ENCODE data around the gene SLC6A11.

SLC6A11 gene

DNA sequence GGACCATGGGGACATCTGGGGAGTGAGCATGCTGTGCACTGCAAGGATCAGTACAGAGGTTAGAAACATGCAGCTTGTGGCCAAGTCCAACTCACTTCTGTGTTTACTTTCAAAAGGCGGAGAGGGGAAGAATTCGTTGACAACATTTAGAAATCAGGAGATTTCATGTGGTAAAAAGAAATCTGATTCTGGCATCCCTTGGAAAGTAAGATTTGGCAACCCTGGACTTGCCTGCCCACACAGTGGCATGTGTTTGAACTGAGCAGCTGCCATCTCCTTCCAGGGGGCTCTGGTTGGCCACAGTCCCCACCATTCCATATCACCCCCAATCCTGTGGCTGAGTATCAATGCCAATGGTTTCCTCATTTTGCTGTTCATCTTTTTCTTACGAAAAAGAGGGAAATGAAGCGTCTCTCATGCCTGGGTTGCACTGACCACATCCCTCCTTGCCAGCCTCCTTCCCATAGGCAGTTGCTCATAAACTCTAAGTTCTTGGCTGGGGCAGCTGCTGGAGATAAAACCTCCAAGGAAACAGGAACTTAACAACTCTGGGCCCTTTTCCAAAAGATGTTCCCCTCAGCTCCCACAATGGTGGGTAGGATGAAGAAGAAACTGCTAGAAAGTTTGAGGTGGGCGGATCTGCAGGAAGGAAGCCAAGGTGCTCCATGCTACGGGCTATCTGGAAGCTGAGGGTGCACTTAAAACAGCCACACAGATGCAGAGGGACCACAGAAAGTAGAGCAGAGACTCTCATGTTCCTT lies 29.2 kb downstream of the SLC6A11 start:
- no peak for DNase-seq

DNA sequence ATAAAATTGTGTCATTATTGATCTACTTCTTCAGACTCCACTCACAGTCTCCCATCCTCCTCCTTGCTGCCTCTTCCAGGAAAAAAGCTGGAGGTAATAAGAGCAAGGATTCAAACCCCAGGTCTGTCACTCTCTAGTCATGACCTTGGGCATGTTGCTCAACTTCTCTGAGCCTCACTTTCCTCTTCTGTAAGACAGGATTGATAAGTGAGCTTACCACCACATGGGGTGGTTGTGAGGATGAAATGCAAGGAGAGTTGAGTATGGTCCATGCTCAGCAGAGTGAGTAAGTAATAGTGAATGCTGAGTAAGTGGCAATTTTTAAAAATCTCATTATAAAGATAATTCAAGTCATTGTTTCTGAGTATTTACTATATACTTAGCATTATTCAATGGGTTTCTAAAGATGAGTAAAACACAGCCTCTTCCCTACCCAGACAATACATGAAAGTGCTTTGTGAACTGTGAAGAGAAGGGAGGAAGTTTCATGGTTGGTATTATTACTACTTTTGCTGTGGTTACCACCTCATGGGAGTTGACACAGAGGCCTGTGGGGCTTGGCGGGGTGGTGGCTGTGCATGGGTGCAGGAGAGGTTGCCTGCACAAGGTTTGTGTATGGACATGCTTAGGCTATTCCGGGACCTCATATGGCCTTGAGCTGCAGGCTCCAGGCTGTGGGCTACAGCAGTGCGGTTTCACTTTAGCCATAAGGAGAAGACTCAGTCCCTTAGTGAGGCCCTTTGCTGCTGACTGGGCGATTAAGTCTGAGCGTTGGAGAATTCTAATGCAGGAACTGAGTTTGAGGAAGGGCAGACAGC lies 30.0 kb downstream of the SLC6A11 start:
- no peak for DNase-seq

DNA sequence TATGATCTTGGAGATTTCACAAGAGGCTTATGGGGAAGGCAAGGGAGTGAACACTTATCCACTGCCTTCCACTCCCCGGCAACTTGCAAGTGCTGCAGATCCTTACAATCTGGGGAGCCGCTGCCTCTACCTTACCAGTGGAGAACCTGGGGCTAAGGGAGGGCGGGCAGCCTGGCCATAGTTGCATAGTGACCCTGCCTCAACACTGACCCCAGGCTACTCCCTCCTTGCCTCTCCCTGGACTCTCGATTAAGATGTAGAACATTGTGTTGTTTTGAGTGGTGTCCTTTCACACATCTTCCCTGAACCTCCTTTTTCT lies 30.6 kb downstream of the SLC6A11 start:
- DNase-seq, result no peak

DNA sequence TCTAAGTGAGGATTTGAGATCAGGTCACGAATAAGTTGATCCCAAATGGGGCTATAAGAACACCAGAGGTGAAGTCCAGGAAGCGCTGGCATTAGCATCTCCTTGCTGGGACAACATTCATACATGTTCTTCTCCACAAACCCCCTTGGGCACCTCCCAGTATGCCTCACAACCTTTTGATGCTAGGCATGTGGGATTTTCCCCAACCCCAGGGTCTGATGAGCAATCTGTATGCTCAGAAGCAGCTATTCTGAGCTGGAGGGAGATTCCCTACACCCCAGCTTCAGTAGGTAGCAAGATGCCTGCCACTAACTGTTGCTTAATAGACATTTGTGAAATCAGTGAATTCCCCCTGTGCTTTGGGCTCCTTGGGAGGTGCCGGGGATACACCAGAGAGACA lies 32.2 kb downstream of the SLC6A11 start:
- DNase-seq, result no peak

DNA sequence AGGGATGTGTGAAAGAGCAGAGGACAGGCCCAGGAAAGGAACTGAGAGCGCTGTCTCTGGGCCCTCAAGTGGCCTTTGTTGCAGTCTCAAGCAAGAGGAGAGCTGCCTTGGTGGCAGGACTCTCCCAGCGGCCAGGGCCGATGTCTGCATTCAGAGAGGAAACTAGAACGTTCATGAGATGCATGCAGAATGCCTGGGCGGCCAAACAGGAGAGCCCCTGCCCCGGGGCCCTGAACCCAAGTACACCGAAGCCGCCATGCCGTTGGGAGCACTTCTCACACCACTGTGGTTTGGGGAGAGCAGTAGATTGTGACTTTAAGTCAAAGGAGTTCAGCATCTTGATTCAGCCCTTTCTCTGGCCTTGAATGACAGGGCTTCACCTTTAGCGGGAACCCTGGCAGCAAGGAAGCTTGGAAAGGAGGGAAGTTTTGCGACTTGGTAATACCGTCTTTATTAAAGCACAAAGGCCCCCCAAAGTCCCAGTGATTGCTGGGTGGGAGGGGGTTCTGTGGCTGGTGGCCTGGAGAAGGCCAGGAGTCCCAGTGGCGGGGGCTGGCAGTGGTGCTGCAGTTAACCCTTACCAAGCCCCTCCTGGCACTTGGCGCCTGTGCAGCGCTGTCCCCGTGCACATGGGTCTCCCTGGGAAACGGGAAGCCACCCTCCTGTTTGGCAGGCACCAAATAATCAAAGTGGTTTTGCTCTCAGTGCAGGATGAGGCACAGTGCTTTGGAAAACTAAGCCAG lies 36.2 kb downstream of the SLC6A11 start:
- DNase-seq, result no peak

DNA sequence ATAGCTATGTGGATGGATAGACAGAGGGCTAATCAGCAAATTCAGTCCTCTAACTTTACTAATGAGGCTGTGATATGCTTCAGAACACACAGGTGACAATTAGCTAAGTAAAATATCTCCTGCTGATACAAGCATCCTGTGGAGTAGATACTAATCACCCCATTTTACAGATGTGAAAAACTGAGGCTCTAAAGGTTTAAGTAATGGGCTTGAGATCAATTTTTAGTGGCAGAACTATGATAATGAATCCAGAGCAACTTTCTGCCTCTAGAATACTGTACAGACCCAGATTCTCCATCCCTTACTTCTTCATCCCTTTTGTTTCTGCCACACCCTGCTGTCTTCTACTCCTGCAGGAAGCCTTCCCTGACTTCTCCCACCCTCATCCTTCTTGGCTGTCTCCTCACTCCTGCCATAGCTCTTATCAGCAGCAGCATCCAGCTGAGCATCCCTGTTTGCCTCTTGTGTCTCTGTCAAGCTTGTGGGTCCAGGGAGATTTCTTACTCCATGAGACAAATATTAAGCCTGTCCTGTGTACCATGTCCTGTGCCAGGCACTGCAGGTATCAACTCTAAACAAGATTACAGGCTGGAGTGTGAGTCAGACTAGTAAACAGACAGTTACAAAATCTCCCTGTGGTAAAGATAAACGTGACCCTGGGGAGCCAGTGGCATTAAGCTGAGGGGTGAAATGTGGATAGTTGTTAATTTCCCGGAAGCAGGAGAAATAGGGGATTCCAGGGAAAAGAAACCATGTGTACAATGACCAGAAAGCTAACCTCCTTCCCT lies 39.2 kb downstream of the SLC6A11 start:
- DNase-seq, result no peak

DNA sequence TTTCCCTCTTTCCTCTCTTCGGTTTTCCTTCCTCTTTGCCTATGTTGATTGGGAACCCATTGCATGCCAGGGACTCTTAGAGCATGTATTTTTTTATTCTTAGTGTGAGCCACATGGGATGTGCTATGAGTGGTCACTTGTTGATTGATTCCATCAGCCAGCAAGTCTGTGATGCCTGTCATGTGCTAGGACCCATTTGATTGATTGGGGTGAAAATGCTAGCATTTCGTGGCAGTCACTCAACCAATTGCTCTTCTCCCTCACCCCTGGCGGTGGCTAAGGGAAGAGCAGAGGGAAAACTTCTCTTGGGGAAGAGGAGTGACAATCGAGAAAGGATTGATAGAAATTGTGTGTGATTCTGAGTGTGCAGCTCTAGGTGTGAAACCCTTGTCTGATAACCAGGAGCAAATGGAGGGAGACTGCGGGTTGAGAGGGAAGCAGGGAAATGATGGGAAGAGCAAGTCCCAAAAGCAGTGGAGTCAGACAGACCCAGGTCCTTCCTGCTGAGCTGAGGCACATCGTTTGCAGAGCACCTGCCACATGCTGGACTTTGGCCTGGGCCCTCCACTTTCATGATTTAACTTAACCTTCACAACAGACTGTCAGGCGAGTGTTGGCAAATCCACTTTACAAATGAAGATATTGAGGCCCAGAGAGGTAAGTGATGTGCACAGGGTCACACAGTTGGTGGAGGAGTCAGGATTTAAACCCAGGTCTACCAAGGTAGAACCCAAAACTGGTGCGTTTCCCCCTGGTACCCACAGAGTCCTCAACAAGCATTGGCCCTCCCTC lies 40.0 kb downstream of the SLC6A11 start:
- DNase-seq, result no peak

DNA sequence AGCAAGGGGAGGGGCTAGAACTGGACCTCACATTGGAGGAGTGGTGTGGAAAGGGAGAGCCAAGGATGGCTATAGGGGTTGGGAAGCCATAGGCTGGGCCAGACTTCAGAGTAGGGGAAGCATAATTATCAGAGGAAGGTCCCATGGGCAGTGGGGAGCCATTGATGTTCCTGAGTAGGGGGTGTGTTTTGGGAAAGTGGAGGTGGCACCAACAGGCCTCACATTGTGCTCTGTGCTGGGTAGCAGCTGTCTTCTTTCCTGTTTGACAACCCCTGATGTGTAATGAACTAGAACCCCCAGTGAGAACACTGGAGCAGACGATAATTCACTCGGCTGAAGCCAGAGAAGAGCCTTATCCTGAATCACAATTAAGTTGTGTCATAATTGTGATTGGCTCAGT lies 41.2 kb downstream of the SLC6A11 start:
- no peak for DNase-seq

DNA sequence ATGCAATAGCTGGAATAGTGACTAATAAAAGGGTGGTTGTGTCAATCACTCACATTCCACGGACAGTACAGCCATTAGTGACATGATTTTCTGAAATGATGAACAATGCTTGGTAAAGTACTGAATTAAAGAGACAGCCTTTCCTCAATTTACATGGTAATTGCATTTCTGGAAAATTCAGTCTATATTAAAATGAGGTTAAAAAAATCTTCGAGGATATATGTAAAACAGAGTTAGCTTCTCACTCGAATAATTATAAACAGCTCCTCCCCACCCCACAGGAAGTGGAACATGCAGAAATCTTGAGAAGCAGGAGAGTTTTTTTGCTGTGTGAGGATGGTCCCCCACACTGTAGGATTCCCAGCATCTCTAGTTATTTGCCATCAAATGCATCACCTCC lies 42.1 kb downstream of the SLC6A11 start:
- no peak for DNase-seq

DNA sequence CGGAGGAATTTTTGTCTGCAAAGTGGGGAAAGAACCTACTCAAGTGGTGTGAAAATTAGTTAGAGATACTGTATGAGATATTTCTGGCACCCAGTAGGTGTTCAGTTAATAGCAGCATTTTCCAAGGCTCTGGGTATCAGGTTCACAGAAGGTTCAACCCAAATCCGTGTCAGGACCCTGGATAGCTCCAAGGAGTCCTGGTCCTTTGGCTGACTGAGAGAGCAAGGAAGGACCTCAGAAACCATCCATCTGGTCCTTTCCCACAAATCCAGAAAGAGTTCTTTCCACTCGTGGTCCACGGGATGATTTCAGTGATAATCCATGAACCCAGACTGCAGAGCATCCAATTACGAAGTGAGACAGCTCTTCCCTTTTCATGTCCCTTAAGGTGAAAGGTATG lies 51.4 kb downstream of the SLC6A11 start:
- no peak for DNase-seq

DNA sequence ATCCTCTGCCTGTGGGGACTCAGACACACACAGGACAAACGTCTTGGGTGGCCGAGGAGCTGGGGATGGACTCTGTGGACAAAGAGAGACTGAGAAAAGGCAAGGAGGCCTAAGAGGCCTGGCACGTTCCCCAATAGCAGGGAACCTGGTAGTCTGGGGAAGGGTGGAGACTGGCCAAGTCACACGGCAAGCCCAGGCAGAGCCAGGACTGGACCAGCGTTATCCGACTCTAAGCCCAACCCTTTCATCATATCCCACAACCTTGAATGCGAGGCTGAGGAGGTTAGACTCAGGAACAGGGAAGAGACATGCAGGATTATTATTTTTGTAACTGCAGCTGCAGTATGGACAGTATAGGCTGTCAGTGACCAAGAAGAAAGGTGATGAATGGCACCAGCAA lies 53.4 kb downstream of the SLC6A11 start:
- no peak for DNase-seq

DNA sequence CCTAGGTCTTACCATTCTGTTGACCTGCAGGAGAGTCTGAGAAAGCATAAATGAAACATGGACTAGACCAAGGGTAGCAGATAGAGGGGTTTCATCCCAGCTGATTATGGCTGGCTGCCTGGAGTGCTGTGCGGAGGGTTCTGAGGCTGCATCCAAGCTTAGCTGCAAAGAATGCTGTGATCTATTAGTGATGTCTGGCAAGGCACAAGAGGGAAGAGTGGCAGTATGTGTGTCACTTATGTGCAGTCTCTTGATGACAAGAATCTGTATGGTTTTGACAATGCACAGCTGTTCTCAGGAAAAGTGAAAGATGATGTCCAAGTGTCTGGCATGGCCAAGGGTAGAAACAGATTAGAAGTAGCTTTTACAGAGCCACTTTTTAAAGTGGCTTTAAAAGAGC lies 54.3 kb downstream of the SLC6A11 start:
- DNase-seq, result no peak

DNA sequence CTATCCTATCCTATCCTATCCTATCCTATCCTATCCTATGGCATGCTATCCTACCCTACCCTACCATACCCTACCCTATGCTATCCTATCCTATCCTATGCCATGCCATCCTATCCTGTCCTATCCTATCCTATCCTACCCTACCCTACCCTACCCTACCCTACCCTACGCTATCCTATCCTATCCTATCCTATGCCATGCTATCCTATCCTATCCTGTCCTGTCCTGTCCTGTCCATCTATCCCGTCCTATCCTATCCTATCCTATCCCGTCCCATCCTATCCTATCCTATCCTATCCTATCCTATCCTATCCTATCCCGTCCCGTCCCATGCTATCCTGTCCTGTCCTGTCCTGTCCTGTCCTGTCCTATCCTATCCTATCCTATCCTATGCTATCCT lies 57.4 kb downstream of the SLC6A11 start:
- DNase-seq, result no peak

DNA sequence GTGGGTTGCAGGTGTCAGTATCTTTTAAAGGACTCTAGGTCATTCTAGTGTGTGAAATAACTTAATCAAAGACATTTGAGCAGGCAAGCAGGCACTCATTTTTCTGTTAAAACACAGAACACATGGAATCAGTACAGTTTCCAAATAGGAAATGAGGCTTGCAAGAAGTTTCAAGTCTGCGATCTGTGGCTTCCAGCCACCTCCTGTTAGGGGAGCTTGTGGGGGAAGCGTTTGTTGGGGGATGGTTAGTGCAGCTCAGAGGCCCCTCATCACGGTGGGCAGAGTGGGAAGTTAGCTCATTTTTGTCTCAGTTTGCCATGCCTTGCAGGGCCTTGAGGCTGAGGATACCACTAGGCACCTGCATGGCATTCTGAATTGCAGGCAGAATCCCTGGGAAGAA lies 59.9 kb downstream of the SLC6A11 start:
- no peak for DNase-seq

DNA sequence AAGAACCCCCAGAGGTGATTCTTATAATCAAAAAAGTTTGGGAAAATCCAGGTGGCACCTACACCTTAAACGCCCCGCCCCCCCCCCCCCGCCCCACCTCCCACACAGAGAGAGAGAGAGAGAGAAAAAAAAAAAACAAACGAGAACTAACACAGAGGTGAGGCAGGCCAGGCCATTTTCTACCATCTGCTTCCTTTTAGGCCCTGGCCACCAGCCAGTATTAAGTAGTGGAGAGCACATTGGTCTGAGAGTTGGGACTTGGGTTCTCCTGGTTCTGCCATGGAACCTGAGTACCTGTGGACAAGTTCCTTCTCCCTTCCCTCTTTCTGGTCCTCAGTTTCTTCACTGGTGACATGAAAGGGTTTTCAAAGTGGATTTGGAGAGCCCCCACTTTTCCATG lies 60.6 kb downstream of the SLC6A11 start:
- peak in 1 of 2 experiments; percentile 1 for DNase-seq

DNA sequence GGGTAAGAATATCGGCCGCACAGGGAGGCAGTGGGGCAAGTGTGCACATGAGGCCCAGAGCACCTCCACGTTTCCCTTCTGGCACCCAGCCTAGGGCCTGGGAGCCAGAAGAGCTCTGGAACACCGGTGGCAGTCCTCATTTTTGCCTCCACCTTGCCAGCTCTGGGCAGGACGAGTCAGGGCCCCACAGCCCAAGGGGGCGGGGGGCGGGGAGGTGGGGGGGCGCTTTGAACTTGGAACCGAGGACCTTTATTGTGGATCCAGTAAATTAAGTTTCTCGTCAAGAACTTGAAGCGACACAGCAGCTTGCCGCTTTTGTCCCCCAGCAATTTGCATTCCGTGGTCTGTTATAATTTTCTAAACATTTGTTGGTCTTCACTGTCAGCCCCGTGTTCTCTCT lies 66.8 kb downstream of the SLC6A11 start:
- DNase-seq, result no peak

DNA sequence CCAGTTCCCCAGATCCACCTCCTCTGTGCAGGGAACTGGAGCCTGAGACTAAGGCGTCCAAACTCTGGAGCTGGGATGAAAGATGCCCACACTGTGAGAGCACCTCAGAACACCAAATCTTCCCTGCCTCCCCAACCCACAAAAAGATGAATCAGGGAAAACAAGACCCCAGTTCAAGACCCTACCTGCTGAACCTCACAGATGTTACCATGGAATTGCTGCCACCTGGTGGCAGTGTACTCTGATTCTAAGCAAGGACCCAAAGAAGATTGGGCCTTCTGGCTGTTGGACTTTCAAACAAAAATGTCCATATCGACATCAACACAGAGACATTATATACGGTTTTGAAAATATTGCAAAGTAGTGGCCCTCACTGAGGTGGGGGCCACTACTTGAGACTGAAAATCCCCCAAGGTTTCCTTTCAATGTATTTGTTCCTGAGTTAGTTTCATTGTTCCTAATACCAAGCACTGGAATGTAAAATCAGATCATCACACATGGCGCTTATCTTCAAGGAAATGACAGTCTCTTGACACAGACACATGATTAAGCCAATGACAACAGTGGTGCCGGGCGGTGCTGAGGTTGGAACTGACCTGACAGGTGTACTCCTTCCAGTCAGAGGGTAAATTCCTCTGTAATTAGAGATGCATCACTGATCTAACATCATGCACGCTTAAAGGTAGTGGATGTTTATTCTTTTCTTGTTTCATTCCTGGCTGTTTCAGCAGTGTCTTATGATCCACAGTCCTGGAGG lies 67.6 kb downstream of the SLC6A11 start:
- peak in 1 of 2 experiments; percentile 9 for DNase-seq

DNA sequence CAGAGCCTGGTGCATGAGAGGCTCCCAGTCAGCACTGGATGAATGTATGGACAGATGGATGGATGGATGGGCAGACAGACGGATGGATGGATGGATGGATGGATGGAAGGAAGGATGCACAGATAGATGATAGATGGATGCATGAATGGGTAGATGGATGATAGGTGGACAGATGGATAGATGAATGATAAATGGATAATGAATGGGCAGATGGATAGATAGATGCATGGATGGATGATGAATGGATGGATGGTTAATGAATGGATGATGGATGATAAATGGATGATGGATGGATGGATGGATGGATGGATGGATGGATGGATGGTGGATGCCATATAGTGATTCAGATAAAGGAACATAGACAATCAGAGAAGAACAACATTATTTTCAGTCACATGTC lies 71.0 kb downstream of the SLC6A11 start:
- DNase-seq, result no peak

DNA sequence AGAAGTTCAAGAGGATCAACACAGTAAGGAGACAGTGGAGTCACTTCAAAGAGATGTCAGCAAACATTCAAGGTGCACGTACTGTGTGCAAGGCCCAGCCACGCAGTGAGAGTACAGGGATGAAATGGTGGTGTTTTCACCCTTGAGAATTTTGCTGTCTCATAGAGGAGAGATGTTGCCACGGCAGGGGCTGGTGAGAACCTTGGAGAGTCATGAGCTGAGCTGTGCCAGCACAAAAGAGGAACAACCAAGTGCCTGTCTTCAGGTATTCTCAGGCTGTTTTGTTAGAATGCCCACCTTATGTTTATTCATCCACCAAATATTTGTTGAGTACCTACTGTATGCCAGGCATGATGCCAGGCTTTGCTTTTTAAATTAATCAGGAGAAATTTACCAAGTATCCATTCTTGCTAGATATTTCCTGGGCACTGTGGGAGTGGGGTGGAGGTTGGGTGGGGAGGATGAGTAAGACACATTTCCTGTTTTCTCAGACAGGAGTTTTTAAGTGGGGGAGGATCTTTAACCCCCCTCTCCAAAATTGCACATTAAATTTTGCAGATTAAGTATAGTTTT lies 72.6 kb downstream of the SLC6A11 start:
- no peak for DNase-seq

DNA sequence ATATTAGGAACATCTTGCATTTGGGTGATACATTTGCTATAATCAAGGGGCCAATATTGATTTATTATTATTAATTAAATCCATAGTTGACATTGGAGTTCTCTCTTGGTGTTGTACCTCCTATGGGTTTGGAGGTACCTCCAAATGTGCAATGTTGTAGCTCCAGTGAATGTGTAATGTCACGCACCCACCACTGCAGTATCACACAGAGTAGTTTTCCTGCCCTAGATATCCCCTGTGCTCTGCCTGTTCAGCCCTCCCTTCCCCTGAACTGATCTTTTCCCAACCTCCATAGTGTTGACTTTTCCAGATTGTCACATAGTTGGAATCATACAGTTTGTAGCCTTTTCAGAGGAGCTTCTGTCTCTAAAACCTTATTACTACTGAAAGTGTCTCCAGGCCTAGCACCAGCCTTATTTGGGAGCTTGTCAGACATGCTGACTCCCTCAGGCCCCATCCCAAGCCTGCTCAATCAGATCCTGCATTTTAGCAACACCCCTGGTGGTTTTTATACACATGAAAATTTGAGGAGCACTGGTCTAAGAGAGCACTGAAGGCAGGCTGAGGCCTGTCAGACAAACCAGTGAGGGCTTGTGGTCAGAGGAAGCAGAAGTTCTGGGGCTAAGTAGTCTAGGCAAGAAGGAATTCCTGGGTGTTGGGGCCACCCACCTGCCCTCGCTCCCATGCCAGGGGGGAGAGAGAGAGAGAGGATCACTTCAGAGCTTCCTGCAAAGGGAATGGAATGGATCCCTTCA lies 73.4 kb downstream of the SLC6A11 start:
- no peak for DNase-seq
